Astrocyte (in vitro differentiated cells and primary cell): Measurements from ENCODE around the gene TTLL5. TPM values are rescaled to one million over a fixed set of nuclear protein-coding genes. Genes with fewer than 3 reads are reported as not detected.

Source experiments
- DNase-seq: peaks from one replicate; pipeline ENCODE4 v3.0.0-alpha.2; 2010; ENCODE audit warnings: low read depth
- FAIRE-seq: peaks from 2 replicates; lab custom pipeline; 2011; peaks lifted over from hg19 to GRCh38; lab: Jason Lieb, UNC
- H2AFZ ChIP-seq: 2 replicates; pipeline ENCODE4 v1.6.0; 2012; ENCODE audit warnings: low read depth, low read length, inconsistent platforms
- H3K27ac ChIP-seq: 2 replicates; pipeline ENCODE4 v1.5.1; 2011; ENCODE audit warnings: low read depth, low read length, inconsistent platforms
- H3K27me3 ChIP-seq: 2 replicates; pipeline ENCODE4 v1.6.0; 2011; ENCODE audit warnings: low read length, inconsistent platforms; ENCODE audit not compliant: insufficient read depth
- H3K36me3 ChIP-seq: 2 replicates; pipeline ENCODE4 v1.5.1; 2011; ENCODE audit warnings: low read length, inconsistent platforms; ENCODE audit not compliant: insufficient read depth
- H3K4me1 ChIP-seq: 2 replicates; pipeline ENCODE4 v1.5.1; 2011; ENCODE audit warnings: low read length, inconsistent platforms; ENCODE audit not compliant: insufficient read depth
- H3K4me2 ChIP-seq: 2 replicates; pipeline ENCODE4 v1.6.0; 2012; ENCODE audit warnings: low read length, inconsistent platforms
- H3K4me3 ChIP-seq: 2 replicates; pipeline ENCODE4 v1.5.1; 2011; ENCODE audit warnings: low read depth, mild to moderate bottlenecking, low read length, inconsistent platforms; ENCODE audit not compliant: insufficient read depth
- H3K79me2 ChIP-seq: 2 replicates; pipeline ENCODE4 v1.6.0; 2012; ENCODE audit warnings: mild to moderate bottlenecking, low read length, inconsistent platforms; ENCODE audit not compliant: insufficient read depth
- H3K9ac ChIP-seq: 2 replicates; pipeline ENCODE4 v1.6.0; 2012; ENCODE audit warnings: mild to moderate bottlenecking, low read length, inconsistent platforms
- H3K9me3 ChIP-seq: 2 replicates; pipeline ENCODE4 v1.5.1; 2012; ENCODE audit warnings: low read depth, mild to moderate bottlenecking, low read length, inconsistent platforms; ENCODE audit not compliant: insufficient read depth
- H4K20me1 ChIP-seq: 2 replicates; pipeline ENCODE4 v1.6.0; 2012; ENCODE audit warnings: low read length, inconsistent platforms; ENCODE audit not compliant: insufficient read depth
- H3K27ac Mint-ChIP-seq: one replicate; pipeline ENCODE4 v1.8.0; 2021; ENCODE audit warnings: mild to moderate bottlenecking, mixed read lengths; ENCODE audit not compliant: unreplicated experiment
- H3K27me3 Mint-ChIP-seq: one replicate; pipeline ENCODE4 v1.8.0; 2021; ENCODE audit warnings: low read depth, mixed read lengths; ENCODE audit not compliant: unreplicated experiment
- H3K36me3 Mint-ChIP-seq: one replicate; pipeline ENCODE4 v1.8.0; 2021; ENCODE audit warnings: low read depth, mixed read lengths; ENCODE audit not compliant: unreplicated experiment
- H3K4me1 Mint-ChIP-seq: one replicate; pipeline ENCODE4 v1.8.0; 2021; ENCODE audit warnings: low read depth, mixed read lengths; ENCODE audit not compliant: unreplicated experiment
- H3K4me3 Mint-ChIP-seq: one replicate; pipeline ENCODE4 v1.8.0; 2021; ENCODE audit warnings: mild to moderate bottlenecking, moderate library complexity, mixed read lengths; ENCODE audit not compliant: unreplicated experiment
- H3K9me3 Mint-ChIP-seq: one replicate; pipeline ENCODE4 v1.8.0; 2021; ENCODE audit warnings: mild to moderate bottlenecking, mixed read lengths; ENCODE audit not compliant: unreplicated experiment
- EZH2 ChIP-seq: IDR thresholded peaks from 2 replicates; pipeline ENCODE4 v1.6.1; 2012; ENCODE audit warnings: mild to moderate bottlenecking, low read length, inconsistent platforms; ENCODE audit not compliant: insufficient read depth
- total RNA-seq: library from RNA; stranded (reverse); gene quantifications from 2 replicates; pipeline ENCODE4 v1.2.1, GENCODE V29; 2021
- TF ChIP-seq, protein P1 (sequence below): IDR thresholded peaks from 2 replicates; pipeline ENCODE4 v1.5.1; 2011; ENCODE audit warnings: low read depth, mild to moderate bottlenecking, inconsistent platforms, low read length, moderate library complexity; ENCODE audit not compliant: insufficient read depth

TTLL5 gene
- total RNA-seq, 1 donor from 2014 or later: 24.0 TPM

DNA sequence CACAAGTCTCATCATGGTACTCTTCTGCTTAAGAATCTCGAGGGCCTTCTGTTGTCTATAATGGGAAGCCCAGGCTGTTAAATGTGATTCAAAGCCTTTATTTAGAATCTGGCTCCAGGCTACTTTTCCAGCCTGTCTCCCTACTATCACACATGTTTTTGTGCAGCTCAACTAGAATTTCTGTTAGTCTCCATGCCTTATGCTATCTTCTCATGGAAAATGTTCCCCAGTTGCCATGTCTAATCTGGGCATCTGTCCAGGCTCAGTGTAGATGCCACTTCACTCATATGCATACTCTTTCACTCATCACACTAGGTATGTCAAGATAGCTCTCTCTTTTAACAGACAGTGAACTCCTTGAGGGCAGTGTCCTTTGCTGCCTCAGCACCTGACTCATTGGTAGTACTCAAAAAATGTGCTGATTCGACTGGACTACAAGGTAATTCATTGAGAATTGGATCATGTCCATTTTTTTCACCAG lies 145.3 kb downstream of the TTLL5 start:
- H3K27me3 Mint-ChIP-seq: no peaks in the 10 kb centered on the region
- Histone ChIP-seq H3K9ac (no peak overlapping the region), H2AFZ (no peak overlapping the region), H3K79me2 (no peaks in the 10 kb centered on the region), H3K4me2 (no peak overlapping the region), H3K27ac (no peak overlapping the region), H4K20me1 (no peaks in the 10 kb centered on the region), H3K27me3 (no peaks in the 10 kb centered on the region), H3K4me3 (no peak overlapping the region), H3K4me1 (peaks cover 3% of the 10 kb centered on the region), H3K9me3 (no peaks in the 10 kb centered on the region), H3K36me3 (no peaks in the 10 kb centered on the region)
- peaks cover 15% of the 10 kb centered on the region for H3K36me3 Mint-ChIP-seq
- no peaks in the 10 kb centered on the region for H3K9me3 Mint-ChIP-seq
- H3K27ac Mint-ChIP-seq: peak overlapping the region; percentile 19
- TF ChIP-seq, protein P1, sequence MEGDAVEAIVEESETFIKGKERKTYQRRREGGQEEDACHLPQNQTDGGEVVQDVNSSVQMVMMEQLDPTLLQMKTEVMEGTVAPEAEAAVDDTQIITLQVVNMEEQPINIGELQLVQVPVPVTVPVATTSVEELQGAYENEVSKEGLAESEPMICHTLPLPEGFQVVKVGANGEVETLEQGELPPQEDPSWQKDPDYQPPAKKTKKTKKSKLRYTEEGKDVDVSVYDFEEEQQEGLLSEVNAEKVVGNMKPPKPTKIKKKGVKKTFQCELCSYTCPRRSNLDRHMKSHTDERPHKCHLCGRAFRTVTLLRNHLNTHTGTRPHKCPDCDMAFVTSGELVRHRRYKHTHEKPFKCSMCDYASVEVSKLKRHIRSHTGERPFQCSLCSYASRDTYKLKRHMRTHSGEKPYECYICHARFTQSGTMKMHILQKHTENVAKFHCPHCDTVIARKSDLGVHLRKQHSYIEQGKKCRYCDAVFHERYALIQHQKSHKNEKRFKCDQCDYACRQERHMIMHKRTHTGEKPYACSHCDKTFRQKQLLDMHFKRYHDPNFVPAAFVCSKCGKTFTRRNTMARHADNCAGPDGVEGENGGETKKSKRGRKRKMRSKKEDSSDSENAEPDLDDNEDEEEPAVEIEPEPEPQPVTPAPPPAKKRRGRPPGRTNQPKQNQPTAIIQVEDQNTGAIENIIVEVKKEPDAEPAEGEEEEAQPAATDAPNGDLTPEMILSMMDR: no peak
- no peak for TF ChIP-seq EZH2
- no peak overlapping the region for H3K4me3 Mint-ChIP-seq
- FAIRE-seq (no peak), DNase-seq (no peak)
- peaks cover 44% of the 10 kb centered on the region for H3K4me1 Mint-ChIP-seq

DNA sequence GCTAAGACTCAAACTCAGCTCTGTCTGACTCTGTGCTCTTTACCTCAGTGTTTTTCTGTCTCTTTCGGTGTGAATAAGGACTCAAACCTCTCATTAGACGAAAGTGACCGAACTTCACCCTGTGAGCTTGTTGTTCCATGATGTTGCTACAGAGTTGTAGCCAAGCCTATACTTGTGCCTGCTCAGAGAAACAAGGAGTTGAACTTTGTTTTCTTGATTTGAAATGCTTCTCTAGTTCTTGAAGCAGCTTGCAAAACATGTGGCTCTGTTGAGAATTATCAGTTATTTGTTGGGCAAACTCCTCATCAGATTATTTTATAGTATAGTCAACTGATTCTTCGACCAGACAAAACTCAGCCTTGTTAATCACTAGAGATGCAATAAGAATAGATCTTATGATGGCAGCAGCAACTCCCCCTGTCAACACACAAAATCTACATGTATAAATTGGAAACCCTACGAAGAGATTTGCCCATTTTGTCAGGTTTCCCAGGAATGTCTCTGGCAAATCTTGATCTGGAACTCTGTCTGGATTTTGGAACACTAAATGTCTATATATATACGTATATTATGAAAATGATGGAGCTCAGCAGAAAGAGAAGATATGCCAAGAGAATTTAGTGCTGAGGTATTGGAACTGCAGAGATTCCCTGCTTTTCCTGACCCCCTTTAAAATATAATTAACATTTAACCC lies 146.8 kb downstream of the TTLL5 start:
- peaks cover 3% of the 10 kb centered on the region for H3K4me1 ChIP-seq
- Mint-ChIP-seq H3K36me3 (peaks cover 15% of the 10 kb centered on the region), H3K27me3 (no peaks in the 10 kb centered on the region), H3K4me3 (no peak overlapping the region), H3K9me3 (no peaks in the 10 kb centered on the region), H3K27ac (no peak overlapping the region), H3K4me1 (peaks cover 53% of the 10 kb centered on the region)
- DNase-seq (no peak), FAIRE-seq (no peak)
- H3K27me3 ChIP-seq: no peaks in the 10 kb centered on the region
- H2AFZ ChIP-seq: no peak overlapping the region
- TF ChIP-seq EZH2: no peak
- TF ChIP-seq, protein P1: no peak
- H3K27ac ChIP-seq: no peak overlapping the region
- no peaks in the 10 kb centered on the region for H3K9me3 ChIP-seq
- no peak overlapping the region for H3K4me3 ChIP-seq
- H3K9ac ChIP-seq: no peak overlapping the region
- no peaks in the 10 kb centered on the region for H3K79me2 ChIP-seq
- H3K36me3 ChIP-seq: no peaks in the 10 kb centered on the region
- no peaks in the 10 kb centered on the region for H4K20me1 ChIP-seq
- H3K4me2 ChIP-seq: no peak overlapping the region

DNA sequence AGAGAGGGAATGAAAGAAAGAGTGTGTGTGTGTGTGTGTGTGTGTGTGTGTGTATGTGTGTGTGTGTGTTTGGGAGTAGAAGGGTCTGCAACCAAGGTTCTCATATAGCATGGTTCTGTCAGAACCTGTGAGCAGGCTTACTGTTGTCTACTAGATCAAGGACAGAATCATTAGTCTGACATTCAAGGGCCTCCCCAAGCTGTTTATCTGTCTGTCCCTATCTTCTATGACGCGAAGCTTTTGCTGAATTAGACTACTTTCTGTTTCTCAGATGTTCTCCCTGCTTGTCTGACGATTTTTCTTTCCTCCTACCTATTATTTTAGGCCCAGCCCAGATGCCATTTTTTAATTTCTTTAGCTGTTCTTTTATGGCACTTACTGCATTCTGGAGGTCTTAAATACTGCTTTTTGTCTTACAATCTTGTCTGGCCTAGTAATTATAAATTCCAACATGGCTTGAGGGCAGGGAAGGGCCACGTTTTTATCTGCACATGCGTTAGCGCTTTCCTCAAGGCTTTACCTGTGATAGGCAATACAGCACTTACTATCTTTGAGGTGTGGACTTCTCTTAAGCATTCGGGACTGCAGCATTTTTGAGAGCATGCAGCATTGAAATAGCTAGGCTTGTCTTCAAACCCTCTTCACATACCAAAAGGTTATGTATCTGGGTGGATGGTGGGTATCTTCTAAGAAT lies 150.2 kb downstream of the TTLL5 start:
- Mint-ChIP-seq H3K4me1 (peaks cover 24% of the 10 kb centered on the region), H3K27ac (no peak overlapping the region), H3K4me3 (no peak overlapping the region), H3K9me3 (no peaks in the 10 kb centered on the region), H3K36me3 (peaks cover 8% of the 10 kb centered on the region), H3K27me3 (no peaks in the 10 kb centered on the region)
- H3K4me1 ChIP-seq: no peaks in the 10 kb centered on the region
- no peaks in the 10 kb centered on the region for H3K36me3 ChIP-seq
- no peaks in the 10 kb centered on the region for H3K9me3 ChIP-seq
- no peak overlapping the region for H3K4me2 ChIP-seq
- no peaks in the 10 kb centered on the region for H4K20me1 ChIP-seq
- H3K27me3 ChIP-seq: no peaks in the 10 kb centered on the region
- H3K79me2 ChIP-seq: no peaks in the 10 kb centered on the region
- DNase-seq: no peak
- H2AFZ ChIP-seq: no peak overlapping the region
- TF ChIP-seq, protein P1: no peak
- no peak for TF ChIP-seq EZH2
- no peak for FAIRE-seq
- no peak overlapping the region for H3K27ac ChIP-seq
- no peak overlapping the region for H3K9ac ChIP-seq
- H3K4me3 ChIP-seq: no peak overlapping the region
